Stomach (tissue), 4 donors: ENCODE data around the gene ENKD1.

ENCODE experiments used
- POLR2A ChIP-seq, 4 donors: fragments of 450-650 bp; IDR thresholded peaks; one replicate each; pipeline ENCODE4 v1.6.1; 2016; ENCODE audit warnings: antibody characterized with exemption in 4 of 4, control low read depth in 2 of 4, mild to moderate bottlenecking in 1 of 4, moderate library complexity in 1 of 4
- TF ChIP-seq, protein P1 (sequence below), 7 experiments: fragments of 450-650 bp in 4 of 7; fragments of 200-600 bp in 3 of 7; sonication (generic) in 3 of 7; IDR thresholded peaks; one replicate each; pipeline ENCODE4 v1.5.1; 2016 to 2019; ENCODE audit warnings: antibody characterized with exemption in 7 of 7, control low read depth in 2 of 7, mild to moderate bottlenecking in 1 of 7

GRCh38 chr16:67667453-67667816 lies 885 bp upstream of the ENKD1 start:
- TF ChIP-seq, protein P1, sequence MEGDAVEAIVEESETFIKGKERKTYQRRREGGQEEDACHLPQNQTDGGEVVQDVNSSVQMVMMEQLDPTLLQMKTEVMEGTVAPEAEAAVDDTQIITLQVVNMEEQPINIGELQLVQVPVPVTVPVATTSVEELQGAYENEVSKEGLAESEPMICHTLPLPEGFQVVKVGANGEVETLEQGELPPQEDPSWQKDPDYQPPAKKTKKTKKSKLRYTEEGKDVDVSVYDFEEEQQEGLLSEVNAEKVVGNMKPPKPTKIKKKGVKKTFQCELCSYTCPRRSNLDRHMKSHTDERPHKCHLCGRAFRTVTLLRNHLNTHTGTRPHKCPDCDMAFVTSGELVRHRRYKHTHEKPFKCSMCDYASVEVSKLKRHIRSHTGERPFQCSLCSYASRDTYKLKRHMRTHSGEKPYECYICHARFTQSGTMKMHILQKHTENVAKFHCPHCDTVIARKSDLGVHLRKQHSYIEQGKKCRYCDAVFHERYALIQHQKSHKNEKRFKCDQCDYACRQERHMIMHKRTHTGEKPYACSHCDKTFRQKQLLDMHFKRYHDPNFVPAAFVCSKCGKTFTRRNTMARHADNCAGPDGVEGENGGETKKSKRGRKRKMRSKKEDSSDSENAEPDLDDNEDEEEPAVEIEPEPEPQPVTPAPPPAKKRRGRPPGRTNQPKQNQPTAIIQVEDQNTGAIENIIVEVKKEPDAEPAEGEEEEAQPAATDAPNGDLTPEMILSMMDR (IDR thresholded peaks at IDR 0.05) = no peak
- TF ChIP-seq POLR2A (IDR thresholded peaks at IDR 0.05) = no peak
